G401 (cell line): ENCODE measurements around the gene LMO2. TPM values are rescaled to one million over a fixed set of nuclear protein-coding genes. Genes with fewer than 3 reads are reported as not detected.
"Not testable (repeated sequence)": the region's sequence is repeated elsewhere in the genome, so short reads cannot be mapped to it uniquely, and the experiment has no call there.

Experiments
- DNase-seq: peaks from one replicate; pipeline ENCODE4 v3.0.0-alpha.2; 2015; ENCODE audit warnings: low spot score
- in situ Hi-C: cut with HindIII; loops from 2 replicates; pipeline ENCODE4 v1.10.0; 2016; ENCODE audit warnings: low sequenced_read_pairs, mixed read lengths
- total RNA-seq: library from RNA; depleted of rRNA; stranded (reverse); fragments of >200 nt; shearing (Covaris generic); gene quantifications from 2 replicates; pipeline ENCODE4 v1.2.3, GENCODE V29; 2014; rRNA removed

The LMO2 gene
- total RNA-seq, 1 experiment from 2014 or later: not detected

DNA sequence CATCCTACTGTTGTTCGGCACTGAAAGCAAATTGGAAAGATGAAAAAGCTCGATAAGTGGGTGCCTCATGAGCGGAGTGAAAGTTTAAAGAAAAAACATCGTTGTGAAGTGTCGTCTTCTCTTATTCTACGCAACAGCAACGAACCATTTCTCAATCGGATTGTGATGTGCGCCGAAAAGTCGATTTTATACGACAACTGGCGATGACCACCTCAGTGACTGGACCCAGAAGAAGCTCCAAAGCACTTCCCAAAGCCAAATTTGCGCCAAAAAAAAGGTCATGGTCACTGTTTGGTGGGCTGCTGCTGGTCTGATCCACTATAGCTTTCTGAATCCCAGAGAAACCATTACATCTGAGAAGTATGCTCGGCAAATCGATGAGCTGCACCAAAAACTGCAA, 59.2 kb downstream of the LMO2 start:
- no peak for DNase-seq
- in situ Hi-C loops: no loop called here

GRCh38 chr11:33830903-33831648, 60.8 kb downstream of the LMO2 start:
- no peak for DNase-seq
- in situ Hi-C loops: no loop called here

GRCh38 chr11:33829430-33830141, 62.3 kb downstream of the LMO2 start:
- in situ Hi-C loops: no loop called here
- DNase-seq: peak; percentile 72

DNA sequence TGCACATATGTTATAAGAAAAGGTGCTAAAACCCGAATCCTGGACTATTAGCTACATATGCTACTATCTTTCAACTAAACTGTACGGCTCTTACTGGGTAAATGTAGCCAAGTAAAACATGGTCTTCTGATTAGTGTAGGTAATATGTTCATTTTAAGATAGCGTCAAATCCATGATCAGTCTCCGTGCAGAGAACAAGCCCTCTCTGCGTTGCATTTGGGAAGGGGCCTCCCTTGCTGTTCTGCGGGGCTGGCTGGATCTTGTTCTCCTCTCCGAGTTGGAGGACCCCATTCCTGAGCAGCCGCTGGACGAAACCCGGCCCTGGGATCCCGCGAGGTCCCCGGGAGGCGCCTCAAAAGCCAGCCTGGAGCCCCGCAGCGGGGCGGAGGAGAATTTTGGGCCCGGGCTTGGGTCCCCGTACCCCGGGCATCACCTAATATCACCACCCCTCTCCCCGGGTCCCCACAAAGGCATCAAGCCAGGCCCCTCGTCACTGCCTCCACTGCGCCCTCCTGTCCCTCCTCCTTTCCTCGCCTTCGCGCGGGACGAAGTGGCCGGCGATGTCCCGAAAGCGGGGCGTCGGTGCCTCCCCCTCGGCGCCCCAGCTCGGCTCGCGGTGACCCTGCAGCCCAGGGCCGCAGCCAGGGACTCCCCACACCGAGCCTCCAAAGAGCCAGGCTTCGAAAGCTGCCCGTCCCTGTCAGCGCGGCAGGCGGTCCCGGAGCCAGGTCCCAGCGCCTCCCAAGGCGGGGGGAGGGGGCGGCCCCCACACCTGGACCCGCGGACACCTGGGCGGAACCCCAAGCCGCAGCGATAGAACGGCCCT, 63.1 kb downstream of the LMO2 start:
- DNase-seq: no peak
- in situ Hi-C loops: no loop called here

DNA sequence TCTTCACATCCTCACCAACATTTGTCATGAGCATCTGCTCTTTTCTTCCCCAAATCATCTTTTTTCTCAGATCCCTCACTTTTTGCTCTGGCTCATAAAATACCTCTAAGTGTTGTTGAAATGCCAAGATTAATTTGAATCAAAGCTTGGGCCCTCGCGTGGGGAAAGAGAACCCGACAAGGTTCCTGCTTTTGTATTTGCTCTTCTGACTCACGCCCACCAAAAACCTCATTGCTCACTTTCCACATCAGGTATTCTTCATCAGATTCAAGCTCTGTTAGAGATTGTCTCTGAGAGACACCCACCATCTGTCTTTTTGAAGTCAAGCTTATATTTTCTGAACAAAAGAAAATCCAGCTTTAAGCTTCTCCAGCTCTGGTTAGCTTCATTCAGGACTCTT, 64.7 kb downstream of the LMO2 start:
- no peak for DNase-seq

DNA sequence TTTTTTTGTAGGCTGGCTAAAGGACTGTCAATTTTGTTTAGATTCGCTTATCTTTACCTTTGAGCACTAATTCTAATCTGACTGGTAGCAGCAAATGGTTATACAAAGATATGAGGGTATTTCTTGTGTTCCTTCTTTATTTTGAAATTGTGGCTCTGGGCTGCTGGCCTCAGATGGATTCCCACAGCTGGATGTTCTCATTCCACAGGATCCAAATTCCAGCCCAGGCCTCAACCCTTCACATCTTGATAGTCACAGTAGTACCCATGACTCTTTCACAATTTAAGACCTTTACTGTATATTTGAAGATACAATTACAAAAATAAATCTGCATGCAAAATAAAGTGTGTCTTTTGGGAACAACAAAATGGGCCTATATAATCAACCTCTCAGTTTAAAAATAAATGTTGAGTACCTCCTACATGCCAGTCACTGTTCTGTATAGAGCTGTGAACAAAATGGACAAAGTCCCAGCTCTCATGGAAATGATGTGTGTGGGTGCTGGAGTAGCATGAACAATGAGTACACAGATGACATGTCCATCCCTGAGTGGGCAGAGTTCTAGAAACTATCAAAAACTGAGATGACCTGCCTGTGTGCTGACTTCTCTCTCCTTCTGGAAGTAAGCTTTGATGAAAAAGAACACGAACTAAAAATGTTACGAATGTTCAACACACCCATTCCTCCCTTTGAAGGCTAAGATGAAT, 65.9 kb downstream of the LMO2 start:
- DNase-seq: no peak
- in situ Hi-C loops: no loop called here

More for the DNA sequence above, 64.7 kb downstream of the LMO2 start:
- in situ Hi-C loops: no loop called here

GRCh38 chr11:33822981-33823380, 68.9 kb downstream of the LMO2 start:
- in situ Hi-C loops, DNase-seq: not testable (repeated sequence)

GRCh38 chr11:33819278-33820035, 72.4 kb downstream of the LMO2 start:
- DNase-seq: no peak

More at GRCh38 chr11:33819278-33820035, 72.4 kb downstream of the LMO2 start:
- in situ Hi-C loops: no loop called here

Other genes with a start within 250 kb of the LMO2 start
- gene C11orf91, start 191.2 kb downstream of the LMO2 start, total RNA-seq: not detected in 2 replicates
- 50.9 and 76.4 TPM in 2 replicates for gene CD59, start 155.7 kb downstream of the LMO2 start, total RNA-seq
- 16.7 and 25.5 TPM in 2 replicates for gene FBXO3, start 117.6 kb downstream of the LMO2 start, total RNA-seq
- 145 and 188 TPM in 2 replicates for gene CAPRIN1, start 159.7 kb upstream of the LMO2 start, total RNA-seq
- gene NAT10, start 213.6 kb upstream of the LMO2 start, total RNA-seq: 83.1 and 87.9 TPM in 2 replicates